ENCODE data around the gene GALNTL6. TPM values are rescaled to one million over a fixed set of nuclear protein-coding genes. Genes with fewer than 3 reads are reported as not detected.
"Not testable (repeated sequence)": the region's sequence is repeated elsewhere in the genome, so short reads cannot be mapped to it uniquely, and the experiment has no call there.

Gene GALNTL6
- total RNA-seq, 1 experiment from 2014 or later: not detected

GRCh38 chr4:172794307-172794703 lies 981.1 kb downstream of the GALNTL6 start:
- H3T11ph ChIP-seq (ENCODE audit: low read length): no peak overlapping the region
- H2BK12ac ChIP-seq (ENCODE audit: insufficient read length, low read depth, low read length): no peak overlapping the region
- H3K4me1 ChIP-seq (ENCODE audit: insufficient read depth, low read length): no peaks in the 10 kb centered on the region
- no peaks in the 10 kb centered on the region for H3K9me3 Mint-ChIP-seq
- no peak overlapping the region for H2BK15ac ChIP-seq (ENCODE audit: low read depth, low read length)
- H3K4me1 Mint-ChIP-seq: peaks cover 0 to 4% of the 10 kb centered on the region in 2 experiments; a peak in 1 of 4 replicates
- no peak for TF ChIP-seq CTCF (conservative IDR thresholded peaks at IDR 0.05)
- no peak overlapping the region for H2BK5ac ChIP-seq (ENCODE audit: insufficient read length, low read length)
- no peak overlapping the region for H3K18ac ChIP-seq (ENCODE audit: insufficient read length, low read depth, low read length)
- H4K20me1 ChIP-seq (ENCODE audit: control insufficient read depth, insufficient read depth, insufficient read length): no peaks in the 10 kb centered on the region
- H3K36me3 Mint-ChIP-seq (ENCODE audit: insufficient read depth in 1 of 3, low read depth in 3 of 3): no peaks in the 10 kb centered on the region
- H3K27me3 ChIP-seq (ENCODE audit: insufficient read depth, low read length): no peaks in the 10 kb centered on the region
- no peaks in the 10 kb centered on the region for H3K9me3 ChIP-seq (ENCODE audit: control insufficient read depth, low read depth, low read length)
- H3K23me2 ChIP-seq (ENCODE audit: insufficient read length, low read depth, low read length, poor library complexity, severe bottlenecking): no peaks in the 10 kb centered on the region
- DNase-seq: no peak
- H3K79me2 ChIP-seq (ENCODE audit: insufficient read depth, low read length): no peaks in the 10 kb centered on the region
- H3K4ac ChIP-seq (ENCODE audit: low read depth, low read length): no peak overlapping the region
- H3K9ac ChIP-seq (ENCODE audit: extremely low read depth, insufficient read length, low read length): no peak overlapping the region
- no peaks in the 10 kb centered on the region for H3K79me1 ChIP-seq (ENCODE audit: insufficient read depth, low read depth, low read length, poor library complexity, severe bottlenecking)
- no peak overlapping the region for H3K4me3 Mint-ChIP-seq
- no peak overlapping the region for H3K27ac ChIP-seq (ENCODE audit: insufficient read length, low read depth, low read length)
- H2AFZ ChIP-seq (ENCODE audit: low read length): no peak overlapping the region
- H4K5ac ChIP-seq (ENCODE audit: insufficient read length, low read depth, low read length): no peak overlapping the region
- H3K14ac ChIP-seq (ENCODE audit: insufficient read depth, low read length): no peak overlapping the region
- H2AK5ac ChIP-seq (ENCODE audit: insufficient read length, low read length): no peak overlapping the region
- no peak overlapping the region for H3K56ac ChIP-seq (ENCODE audit: insufficient read length, low read depth, low read length)
- no peak overlapping the region for H3K27ac Mint-ChIP-seq
- H4K91ac ChIP-seq (ENCODE audit: insufficient read length, low read depth, low read length): no peak overlapping the region
- H3K23ac ChIP-seq (ENCODE audit: insufficient read length, low read depth, low read length): no peak overlapping the region
- H4K8ac ChIP-seq (replicated peaks; ENCODE audit: insufficient read length, low read depth, low read length): no peak overlapping the region
- H2BK20ac ChIP-seq (ENCODE audit: low read depth, low read length, poor library complexity, severe bottlenecking): no peak overlapping the region
- no peak overlapping the region for H3K4me2 ChIP-seq (ENCODE audit: insufficient read depth, insufficient read length, low read length)
- WGBS (ENCODE audit: extremely low coverage, insufficient read length, low lambda C conversion rate): no CpG with 5 or more reads among the region's 3 CpGs
- H2BK120ac ChIP-seq (ENCODE audit: low read depth, low read length, poor library complexity, severe bottlenecking): no peak overlapping the region
- no peaks in the 10 kb centered on the region for H3K27me3 Mint-ChIP-seq (ENCODE audit: low read depth)

- not testable (repeated sequence) for H3K36me3 Mint-ChIP-seq (ENCODE audit: insufficient read depth in 1 of 3, low read depth in 3 of 3); H3K23me2 ChIP-seq (ENCODE audit: insufficient read length, low read depth, low read length, poor library complexity, severe bottlenecking); H2AFZ ChIP-seq (ENCODE audit: low read length); H3K4me3 Mint-ChIP-seq; H2BK15ac ChIP-seq (ENCODE audit: low read depth, low read length); H3K27ac Mint-ChIP-seq; H2BK12ac ChIP-seq (ENCODE audit: insufficient read length, low read depth, low read length); H4K5ac ChIP-seq (ENCODE audit: insufficient read length, low read depth, low read length); H3K27me3 Mint-ChIP-seq (ENCODE audit: low read depth); H3K18ac ChIP-seq (ENCODE audit: insufficient read length, low read depth, low read length); H4K20me1 ChIP-seq (ENCODE audit: control insufficient read depth, insufficient read depth, insufficient read length); H3K23ac ChIP-seq (ENCODE audit: insufficient read length, low read depth, low read length); DNase-seq; H3K4me1 ChIP-seq (ENCODE audit: insufficient read depth, low read length); H3K4me1 Mint-ChIP-seq; H2BK5ac ChIP-seq (ENCODE audit: insufficient read length, low read length); H3K9ac ChIP-seq (ENCODE audit: extremely low read depth, insufficient read length, low read length); H2BK20ac ChIP-seq (ENCODE audit: low read depth, low read length, poor library complexity, severe bottlenecking); H3K4me2 ChIP-seq (ENCODE audit: insufficient read depth, insufficient read length, low read length); H3T11ph ChIP-seq (ENCODE audit: low read length); H3K27me3 ChIP-seq (ENCODE audit: insufficient read depth, low read length); H2BK120ac ChIP-seq (ENCODE audit: low read depth, low read length, poor library complexity, severe bottlenecking); H2AK5ac ChIP-seq (ENCODE audit: insufficient read length, low read length); H3K4ac ChIP-seq (ENCODE audit: low read depth, low read length); H3K79me1 ChIP-seq (ENCODE audit: insufficient read depth, low read depth, low read length, poor library complexity, severe bottlenecking); H3K14ac ChIP-seq (ENCODE audit: insufficient read depth, low read length); H3K27ac ChIP-seq (ENCODE audit: insufficient read length, low read depth, low read length); H3K9me3 ChIP-seq (ENCODE audit: control insufficient read depth, low read depth, low read length); H3K79me2 ChIP-seq (ENCODE audit: insufficient read depth, low read length); H4K8ac ChIP-seq (replicated peaks; ENCODE audit: insufficient read length, low read depth, low read length); H3K9me3 Mint-ChIP-seq; H4K91ac ChIP-seq (ENCODE audit: insufficient read length, low read depth, low read length); H3K56ac ChIP-seq (ENCODE audit: insufficient read length, low read depth, low read length)
- no CpG with 5 or more reads among the region's 18 CpGs for WGBS (ENCODE audit: extremely low coverage, insufficient read length, low lambda C conversion rate)
Measured at GRCh38 chr4:172797281-172797680, 984.1 kb downstream of the GALNTL6 start.
